ENCODE results near the gene HLA-DRA. TPM values are rescaled to one million over a fixed set of nuclear protein-coding genes. Genes with fewer than 3 reads are reported as not detected.

The HLA-DRA gene
- total and polyA plus RNA-seq, 2 donors (not counting 1 experiment from before 2014, with no cell fraction given): 2,881 to 4,498 TPM

DNA sequence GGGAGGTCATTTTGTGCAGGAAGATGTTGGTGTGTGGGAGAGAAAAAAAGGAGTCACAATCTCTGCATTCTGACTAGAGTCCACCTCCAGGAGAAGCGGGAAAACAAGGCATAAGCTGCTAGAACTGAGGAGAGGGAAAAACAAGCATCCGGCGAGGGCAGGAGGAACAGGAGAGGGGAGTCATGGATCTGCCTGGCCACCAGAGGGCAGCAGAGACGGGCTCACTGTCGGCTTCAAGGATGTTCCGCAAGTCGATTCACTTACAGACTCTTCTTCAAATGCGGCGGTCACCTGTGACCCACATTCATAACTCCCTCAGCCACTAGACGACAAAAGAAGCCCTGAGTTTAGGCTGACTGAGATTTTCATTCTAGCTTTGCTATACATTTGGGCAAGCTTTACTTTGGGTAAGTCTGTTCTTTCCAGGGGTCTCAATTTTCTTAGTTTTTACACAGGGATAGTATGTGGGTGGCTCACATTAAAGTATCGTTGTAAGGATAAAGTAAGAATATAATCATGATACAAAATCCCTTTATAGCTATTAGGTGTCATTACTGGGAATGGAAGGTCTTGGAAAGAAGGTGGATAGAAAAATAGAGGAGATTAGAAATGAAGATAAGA is 26.1 kb upstream of the HLA-DRA start:
- Mint-ChIP-seq H3K27me3 (peaks cover 20% of the 10 kb centered on the region), H3K4me3 (peak overlapping the region; percentile 27), H3K27ac (peak overlapping the region; percentile 8), H3K9me3 (ENCODE audit: insufficient read depth) (no peaks in the 10 kb centered on the region), H3K4me1 (peaks cover 13% of the 10 kb centered on the region)
- no peaks in the 10 kb centered on the region for H3K9me3 ChIP-seq (ENCODE audit: control extremely low read depth in 1 of 3, control insufficient read depth in 2 of 3, insufficient read depth in 1 of 3, low read length in 2 of 3)
- H3K4me3 ChIP-seq (ENCODE audit: control extremely low read depth in 1 of 5, extremely low read depth in 1 of 5, insufficient read depth in 1 of 5, low read depth in 2 of 5, low read length in 4 of 5): no peak overlapping the region
- CTCF ChIA-PET: interaction anchor here (0.6 to 13.5 kb wide), 51 partner anchors 9 to 835 kb away, joined by 3 to 229 read pairs (median 4); partner anchors contain the start of genes HLA-DQB1, PSMB9, TAP1 and TAP2
- peak overlapping the region; percentile 26 for H2AFZ ChIP-seq (ENCODE audit: insufficient read depth, low read depth, low read length, poor library complexity, severe bottlenecking)
- H3K27me3 ChIP-seq (replicated peaks in 1 of 4; ENCODE audit: control extremely low read depth in 1 of 4, control insufficient read depth in 3 of 4, insufficient read depth in 4 of 4, low read length in 3 of 4): peaks cover 0 to 19% (median 10%) of the 10 kb centered on the region in 4 experiments
- H3K27ac ChIP-seq (ENCODE audit: low read length in 2 of 2): no peak overlapping the region
- intact Hi-C loops (cut with micrococcal nuclease): loop anchor here (1.0 to 10.0 kb wide), 5 partner anchors 17 to 571 kb away; no protein-coding TSS in a partner anchor
- ATAC-seq (ENCODE audit: low read depth) (peak; percentile 86), DNase-seq (peak; percentile 91)
- peak overlapping the region; percentile 53 for H3K4me2 ChIP-seq (replicated peaks; ENCODE audit: low read depth, low read length, poor library complexity, severe bottlenecking)
- H3K4me1 ChIP-seq (ENCODE audit: control insufficient read depth in 2 of 2, insufficient read depth in 2 of 2, low read length in 2 of 2): peaks cover 7 to 11% of the 10 kb centered on the region in 2 donors
- no peak overlapping the region for H3K9ac ChIP-seq (ENCODE audit: low read length)
- POLR2A ChIA-PET: interaction anchor here (0.6 to 1.0 kb wide), 4 partner anchors 165 to 899 kb away, joined by 3 to 4 read pairs (median 3); partner anchors contain the start of gene PSMB8
- H3K79me2 ChIP-seq (ENCODE audit: control insufficient read depth, insufficient read depth, low read length): peaks cover 4% of the 10 kb centered on the region
- TF ChIP-seq EZH2 (IDR thresholded peaks at IDR 0.05; ENCODE audit: borderline replicate concordance, insufficient read depth, low read depth, low read length, poor library complexity, severe bottlenecking): no peak
- peak; percentile 94 for TF ChIP-seq CTCF (IDR thresholded peaks at IDR 0.05)
- H4K20me1 ChIP-seq (ENCODE audit: control insufficient read depth, insufficient read depth, low read length, poor library complexity, severe bottlenecking): no peaks in the 10 kb centered on the region
- H3K36me3 ChIP-seq (replicated peaks in 1 of 2; ENCODE audit: control extremely low read depth in 1 of 2, control insufficient read depth in 1 of 2, extremely low read depth in 1 of 2, insufficient read depth in 2 of 2, low read length in 1 of 2): no peaks in the 10 kb centered on the region
- WGBS (ENCODE audit: insufficient coverage): under 1% methylated on average over 10 of the region's 11 CpGs
